Left forelimb (tissue), 1 donor: Measurements from ENCODE around the gene NAT8L.

ENCODE experiments used
- DNase-seq: peaks from one replicate; pipeline ENCODE4 v3.0.0-alpha.2; 2018; ENCODE audit warnings: low spot score

NAT8L gene

GRCh38 chr4:2064276-2064991 lies 5.3 kb downstream of the NAT8L start:
- DNase-seq, result no peak

DNA sequence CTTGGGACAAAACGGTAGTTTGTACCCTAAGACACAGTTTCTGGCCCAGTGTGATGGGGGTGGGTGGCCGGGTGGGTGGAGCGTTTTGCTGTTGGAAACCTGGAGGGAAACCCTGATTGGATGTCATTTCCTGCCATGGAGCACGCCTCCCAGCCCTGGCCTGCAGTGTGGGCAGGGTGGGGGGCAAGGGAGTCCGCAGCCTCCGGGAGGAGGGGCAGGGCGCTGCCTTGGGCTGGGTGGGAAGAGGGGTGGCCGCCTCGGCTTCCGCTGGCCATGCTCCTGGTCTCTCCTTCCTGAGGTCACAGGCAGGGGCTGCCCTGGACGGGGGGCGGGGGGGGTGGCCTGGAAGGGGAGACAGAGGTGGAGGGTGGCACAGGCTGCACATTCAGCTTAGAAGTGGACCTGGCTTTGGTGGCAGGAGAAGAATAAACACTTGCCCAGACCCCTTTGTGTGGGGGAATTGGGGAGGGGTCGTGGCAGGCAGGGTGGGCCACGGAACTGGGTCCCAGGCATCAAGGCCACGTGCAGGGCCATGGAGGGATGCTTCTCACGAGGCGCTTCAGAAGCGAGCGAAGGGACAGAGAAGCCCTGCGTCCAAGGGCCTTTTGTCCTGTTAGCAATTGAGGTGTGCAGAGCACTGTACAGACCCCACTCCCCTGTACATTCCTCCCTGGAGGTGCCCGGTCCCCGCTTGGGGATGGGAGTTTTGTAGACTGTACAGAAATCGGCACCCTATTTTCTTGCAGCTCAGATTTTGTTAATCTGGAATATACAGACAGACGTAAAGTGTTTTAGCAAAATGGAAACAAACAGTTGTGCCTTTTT lies 6.2 kb downstream of the NAT8L start:
- no peak for DNase-seq

GRCh38 chr4:2066011-2066551 lies 7.0 kb downstream of the NAT8L start:
- DNase-seq, result no peak

DNA sequence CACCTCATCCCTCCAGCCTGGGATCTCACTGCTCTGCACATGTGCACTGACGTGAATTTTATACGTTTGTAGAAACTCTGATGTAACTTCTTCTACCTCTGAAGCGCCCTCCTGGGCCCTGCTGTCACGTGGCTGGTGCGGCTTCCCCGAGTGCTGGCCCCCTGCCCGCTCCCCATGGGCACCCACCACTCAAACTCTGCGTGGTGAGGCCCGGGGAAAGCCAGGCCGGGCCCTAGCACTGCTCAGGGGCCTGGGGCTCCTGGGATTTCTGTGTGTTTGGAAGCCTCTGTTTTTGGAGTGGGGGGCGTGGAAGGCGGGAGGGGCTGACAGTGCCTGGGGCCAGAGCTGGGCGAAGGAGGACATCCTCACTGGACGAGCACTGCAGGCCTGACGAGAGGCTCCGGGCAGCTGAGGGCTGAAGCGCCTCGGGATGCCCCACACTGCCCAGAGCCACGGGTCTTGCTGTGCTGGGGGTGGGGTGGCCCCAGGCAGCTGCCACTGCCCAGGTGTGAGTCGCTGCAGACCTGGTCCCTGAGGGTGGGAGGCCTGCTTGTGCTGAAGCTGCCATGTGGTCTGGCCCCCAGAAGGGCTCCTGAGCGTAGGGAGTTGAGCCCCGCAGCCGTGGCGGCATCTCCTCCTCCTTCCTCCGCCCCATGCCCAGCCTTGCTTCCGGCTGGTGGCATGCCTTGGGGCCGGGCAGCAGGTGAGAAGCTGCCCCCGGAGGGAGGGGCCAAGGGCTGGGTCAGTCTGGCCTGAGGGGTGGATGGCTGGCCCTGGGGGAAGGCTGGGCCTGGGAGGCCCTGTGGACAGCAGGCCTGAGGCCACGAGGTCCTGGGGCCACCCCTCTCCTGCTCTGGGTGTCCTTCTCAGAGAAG lies 7.7 kb downstream of the NAT8L start:
- no peak for DNase-seq

GRCh38 chr4:2067446-2068197 lies 8.5 kb downstream of the NAT8L start:
- no peak for DNase-seq

DNA sequence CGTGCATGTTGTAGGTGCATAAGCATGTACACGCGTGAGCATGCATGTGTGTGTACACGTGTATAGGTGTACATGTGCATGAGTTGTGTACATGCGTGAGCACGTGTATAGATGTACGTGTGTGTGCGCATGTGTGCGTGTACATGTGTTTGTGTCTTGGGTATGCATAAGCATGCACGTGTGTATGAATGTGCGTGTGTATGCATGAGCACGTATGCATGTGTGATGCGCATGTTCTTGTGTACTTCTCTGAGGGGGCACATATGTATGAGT lies 9.0 kb downstream of the NAT8L start:
- no peak for DNase-seq

DNA sequence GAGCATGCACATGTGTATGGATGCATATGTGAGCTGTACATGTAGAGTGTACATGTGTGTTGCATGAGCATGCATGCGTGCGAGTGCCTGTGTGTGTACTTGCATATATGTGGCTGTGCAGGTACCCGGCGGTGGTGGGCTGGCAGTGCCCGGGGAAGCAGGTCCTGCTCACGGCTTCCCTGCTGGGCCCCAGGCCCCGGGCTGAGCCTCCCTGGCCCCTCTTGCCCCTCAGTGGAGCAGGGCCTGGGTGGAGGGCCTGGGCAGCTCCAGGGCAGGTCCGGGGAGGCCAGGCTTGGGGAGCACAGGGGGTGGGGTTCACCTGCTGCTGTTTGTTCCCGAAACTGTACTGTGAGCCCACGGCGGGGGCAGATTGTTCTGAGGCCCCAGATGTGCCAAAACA lies 9.4 kb downstream of the NAT8L start:
- DNase-seq, result no peak

DNA sequence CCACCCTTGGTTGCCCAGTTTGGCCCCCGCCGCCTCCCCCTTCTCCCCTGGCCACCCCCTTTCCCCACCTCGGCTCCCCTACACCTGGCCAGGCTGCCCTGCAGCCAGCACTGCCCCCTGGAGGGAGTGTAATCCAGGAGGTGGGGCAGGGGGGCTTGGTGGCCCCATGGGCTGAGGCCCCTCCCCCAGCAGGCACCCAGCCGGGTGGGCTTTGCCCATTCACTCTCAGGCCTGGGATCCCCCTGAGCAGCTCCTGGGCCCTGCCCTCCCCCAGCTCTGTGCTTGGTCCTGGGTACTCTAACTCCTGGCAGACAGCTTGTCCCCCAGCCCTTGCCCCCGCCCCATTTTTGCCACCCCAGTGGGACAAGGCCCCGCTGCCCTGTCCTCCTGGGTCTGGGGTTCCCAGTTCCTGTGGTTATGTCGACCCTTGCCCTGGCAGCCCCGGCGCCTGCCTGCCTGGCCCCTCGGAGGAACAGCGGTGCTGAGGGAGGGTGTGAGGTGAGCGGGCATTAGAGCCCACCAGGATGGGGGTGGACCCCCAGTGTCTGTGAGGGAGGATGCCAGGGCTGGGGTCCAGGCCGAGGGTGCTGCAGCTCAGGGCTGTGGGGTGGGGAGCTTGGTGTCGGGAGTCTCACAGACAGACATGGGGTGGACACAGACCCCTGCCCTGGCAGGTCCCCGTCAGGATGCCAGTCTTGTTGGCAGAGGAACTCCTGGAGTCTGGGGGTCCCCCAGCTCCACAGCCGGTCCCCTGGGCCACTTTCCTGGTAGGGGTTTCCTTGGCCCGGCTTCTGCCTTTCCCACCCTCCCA lies 10.2 kb downstream of the NAT8L start:
- DNase-seq, result no peak

GRCh38 chr4:2069986-2070385 lies 10.9 kb downstream of the NAT8L start:
- DNase-seq, result no peak

DNA sequence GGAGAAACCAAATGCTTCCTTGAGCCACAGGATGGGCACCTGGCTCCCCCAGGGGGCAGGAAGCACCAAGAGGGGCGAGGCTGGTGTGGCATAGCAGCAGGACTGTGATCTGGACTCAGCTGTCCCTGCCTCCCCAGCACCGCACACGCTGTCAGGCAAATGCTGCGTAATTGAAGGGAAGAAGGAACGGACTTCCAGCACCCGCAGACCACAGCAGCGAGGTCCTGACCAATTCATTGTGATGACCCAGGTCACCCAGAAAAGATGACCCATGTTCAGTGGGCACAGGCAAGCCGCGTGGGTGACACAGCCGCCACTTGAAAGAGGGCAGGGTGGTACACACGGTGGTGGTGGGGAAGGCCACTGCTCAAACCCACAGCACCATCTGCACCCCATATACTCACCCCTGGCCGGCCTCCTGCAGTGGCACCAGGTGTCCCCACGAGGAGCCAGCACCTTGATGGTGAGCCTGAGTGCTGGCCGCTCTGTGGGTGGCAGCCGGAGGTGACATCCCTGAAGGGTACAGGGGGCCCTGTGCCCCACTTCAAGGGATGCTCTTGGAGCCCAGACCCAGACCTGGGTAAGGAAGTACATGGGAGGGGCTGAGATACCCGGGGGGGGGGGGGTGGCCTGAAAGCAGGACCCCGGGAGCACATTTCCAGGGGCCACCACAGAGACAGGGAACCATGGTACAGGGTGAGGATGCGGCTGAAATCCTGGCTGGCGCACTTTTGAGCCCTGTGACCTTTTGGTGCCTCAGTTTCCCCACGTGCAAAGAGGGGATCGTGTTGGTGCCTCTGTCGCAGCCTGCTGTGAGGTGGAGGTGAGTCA lies 11.5 kb downstream of the NAT8L start:
- no peak for DNase-seq

GRCh38 chr4:2071252-2071911 lies 12.3 kb downstream of the NAT8L start:
- no peak for DNase-seq

DNA sequence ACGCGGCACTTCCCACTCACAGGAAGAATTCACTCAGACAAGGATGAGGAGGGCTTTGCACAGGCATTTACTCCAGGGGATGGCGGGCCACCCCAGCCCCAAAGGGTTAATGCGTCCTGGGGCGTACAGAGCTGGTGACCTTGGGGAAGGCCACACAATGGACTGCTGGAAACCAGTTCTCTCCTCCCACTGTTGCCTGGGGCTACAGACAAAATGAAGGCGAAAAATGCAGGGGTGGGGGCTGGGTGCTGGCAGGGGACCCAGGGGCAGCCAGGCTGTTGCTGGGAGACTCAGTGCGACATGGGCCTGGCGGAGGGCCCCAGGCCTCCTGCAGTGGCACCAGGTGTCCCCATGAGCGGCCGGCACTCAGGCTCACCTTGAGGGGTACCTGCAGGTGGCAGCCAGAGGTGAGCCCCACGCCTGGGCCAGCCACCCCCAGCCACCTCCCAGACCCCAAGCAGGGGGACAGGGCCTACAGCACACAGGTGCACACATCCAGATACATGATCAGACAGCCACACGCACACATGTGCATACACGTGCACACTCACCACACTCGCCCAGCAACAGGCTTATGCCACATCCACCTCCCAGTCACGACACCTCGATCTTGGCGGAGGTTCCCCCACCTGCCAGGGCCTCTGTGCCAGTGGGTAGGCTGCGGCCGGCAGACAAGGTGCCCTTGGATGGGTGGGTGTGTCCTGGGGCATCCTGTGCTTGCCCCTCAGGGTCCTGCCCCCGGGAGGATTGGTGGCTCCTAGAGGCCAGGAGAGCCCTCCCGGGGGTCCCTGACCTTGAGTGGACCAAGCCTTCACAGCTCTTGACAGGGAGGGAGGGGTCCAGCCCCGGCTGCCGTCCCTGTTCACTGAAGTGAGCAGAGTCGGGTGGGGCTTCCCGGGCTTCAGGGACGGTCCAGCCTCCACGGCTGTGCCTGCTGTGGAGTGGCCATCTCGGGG lies 13.1 kb downstream of the NAT8L start:
- DNase-seq, result no peak

GRCh38 chr4:2072971-2073807 lies 14.1 kb downstream of the NAT8L start:
- DNase-seq, result peak; percentile 55

DNA sequence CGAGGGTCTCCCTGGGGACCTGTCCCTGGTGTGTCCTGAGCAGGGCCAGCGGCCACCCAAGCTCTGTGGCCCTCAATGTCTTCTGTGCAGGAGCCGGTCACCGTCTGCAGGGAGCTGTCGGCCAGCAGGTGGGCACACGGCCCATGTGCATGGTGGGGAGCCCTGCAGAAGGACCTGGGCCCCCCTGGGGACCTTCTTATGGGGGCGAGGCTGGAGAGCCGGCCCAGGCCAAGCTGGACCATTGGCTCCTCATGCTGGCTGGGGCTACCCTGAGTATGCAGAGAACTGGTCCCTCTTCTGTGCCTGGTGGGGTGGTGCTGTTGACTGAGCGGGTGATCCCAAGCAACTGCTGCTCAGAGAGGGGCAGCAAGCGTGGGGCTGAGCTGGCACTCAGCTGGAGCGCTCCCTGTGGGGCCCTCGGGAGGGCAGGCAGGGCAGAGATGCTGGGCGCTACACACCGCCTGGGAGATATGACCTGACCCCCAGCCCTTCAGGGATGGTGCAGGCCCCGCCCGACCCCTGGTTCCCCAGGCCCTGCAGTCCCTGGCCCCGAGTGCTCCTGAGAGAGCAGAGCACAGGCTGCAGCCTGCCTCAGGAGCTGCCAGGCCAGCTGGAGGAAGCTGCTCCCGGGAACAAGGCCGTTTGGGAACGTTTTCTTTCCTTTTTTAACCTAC lies 14.8 kb downstream of the NAT8L start:
- DNase-seq, result peak; percentile 57

- no peak for DNase-seq
These were observed 15.5 kb downstream of the NAT8L start for GRCh38 chr4:2074588-2074987.

- peak; percentile 54 for DNase-seq
These were observed 16.3 kb downstream of the NAT8L start for GRCh38 chr4:2075171-2075986.
